Muscle of leg (tissue), 11 donors: Measurements from ENCODE around the gene ANKRD65. TPM values are rescaled to one million over a fixed set of nuclear protein-coding genes. Genes with fewer than 3 reads are reported as not detected.
"Not testable (repeated sequence)": the region's sequence is repeated elsewhere in the genome, so short reads cannot be mapped to it uniquely, and the experiment has no call there.

Source experiments
- DNase-seq: peaks from one replicate; pipeline ENCODE4 v3.0.0; 2013
- H3K27ac ChIP-seq: one replicate; pipeline ENCODE4 v1.5.1; 2013; ENCODE audit warnings: mild to moderate bottlenecking, low read length, control low read depth
- H3K27me3 ChIP-seq: one replicate; pipeline ENCODE4 v1.6.1; 2013; ENCODE audit warnings: low read length; ENCODE audit not compliant: control insufficient read depth, insufficient read depth
- H3K36me3 ChIP-seq: one replicate; pipeline ENCODE4 v1.6.1; 2013; ENCODE audit warnings: low read length; ENCODE audit not compliant: control insufficient read depth, insufficient read depth
- H3K4me1 ChIP-seq: one replicate; pipeline ENCODE4 v1.6.1; 2013; ENCODE audit warnings: low read length; ENCODE audit not compliant: control insufficient read depth, insufficient read depth
- H3K4me3 ChIP-seq: one replicate; pipeline ENCODE4 v1.5.1; 2013; ENCODE audit warnings: low read length, control low read depth
- H3K9me3 ChIP-seq: replicated peaks from 2 replicates; pipeline ENCODE4 v1.6.1; 2013; ENCODE audit warnings: low read depth, low read length; ENCODE audit not compliant: control insufficient read depth
- WGBS: methylation state at CpG from one replicate; pipeline ENCODE4 v1.1.5; 2013; ENCODE audit warnings: missing lambda C conversion rate; ENCODE audit not compliant: insufficient coverage; 5-methylcytosine and 5-hydroxymethylcytosine counted together
- polyA plus RNA-seq, 8 donors: library from polyadenylated mRNA; unstranded; fragments of 120-200 nt; gene quantifications; one replicate each; pipeline versions ENCODE4 v1.2.1 to v1.2.3, GENCODE V29; 2013; ENCODE audit warnings: inconsistent platforms in 1 of 8, low replicate concordance in 1 of 8; ENCODE audit not compliant: insufficient read length in 8 of 8, insufficient read depth in 1 of 8
- total RNA-seq: library from RNA; stranded (reverse); fragments of 120-200 nt; gene quantifications from one replicate; pipeline ENCODE4 v1.2.4, GENCODE V29; 2013

The ANKRD65 gene
- total and polyA plus RNA-seq, 9 donors = 10.6 to 24.1 (median 16.2) TPM

DNA sequence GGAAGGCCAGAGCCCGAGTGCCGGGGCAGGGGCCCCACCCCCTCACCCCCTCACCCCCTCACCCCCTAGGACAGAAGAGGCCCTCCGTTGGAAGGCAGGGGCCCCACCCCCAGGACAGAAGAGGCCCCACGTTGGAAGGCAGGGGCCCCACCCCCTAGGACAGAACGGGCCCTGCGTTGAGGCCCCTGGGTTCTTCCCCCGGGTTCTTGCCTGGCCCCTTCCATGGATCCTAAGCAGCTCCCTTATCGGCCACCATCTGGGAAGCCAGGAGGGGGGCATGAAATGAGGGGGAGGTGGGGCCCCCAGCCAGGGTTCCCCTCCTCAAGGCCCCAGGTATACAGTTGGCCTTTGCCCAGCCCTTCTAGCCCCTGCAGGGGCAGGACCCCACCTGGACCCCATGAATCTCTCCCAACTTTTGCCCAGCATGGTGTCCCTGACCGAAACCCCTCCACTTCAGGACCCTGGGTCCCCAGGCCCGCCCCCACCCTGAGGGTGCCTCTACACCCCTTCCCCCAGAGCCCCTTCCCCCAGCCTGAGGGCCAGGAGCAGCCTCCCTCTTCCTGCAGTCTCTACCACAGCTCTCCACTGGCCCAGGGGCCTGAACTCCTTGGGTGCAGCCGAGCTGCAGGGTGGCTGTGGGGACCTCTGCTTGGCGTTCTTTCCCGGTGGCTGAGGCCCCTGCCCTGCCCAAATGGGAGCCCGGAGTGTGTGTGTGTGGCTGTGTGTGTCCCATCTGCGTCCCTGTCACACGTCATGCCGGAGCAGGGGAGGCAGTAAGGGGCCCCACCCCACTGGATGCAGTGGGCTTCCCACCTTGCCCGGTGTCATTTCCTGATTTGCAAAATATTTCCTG lies 10.1 kb upstream of the ANKRD65 start:
- H3K4me1 ChIP-seq = peaks cover 81% of the 10 kb centered on the region
- H3K4me3 ChIP-seq = no peak overlapping the region
- H3K36me3 ChIP-seq = no peaks in the 10 kb centered on the region
- no peak for DNase-seq
- 18% methylated on average over 9 of the region's 18 CpGs for WGBS
- H3K27ac ChIP-seq = peak overlapping the region; percentile 98
- no peaks in the 10 kb centered on the region for H3K9me3 ChIP-seq
- H3K27me3 ChIP-seq = no peaks in the 10 kb centered on the region

- 9% methylated on average over 25 of the region's 35 CpGs for WGBS
- peak; percentile 95 for DNase-seq
- no peaks in the 10 kb centered on the region for H3K36me3 ChIP-seq
- no peak overlapping the region for H3K4me3 ChIP-seq
- H3K4me1 ChIP-seq = peaks cover 82% of the 10 kb centered on the region
- peak overlapping the region; percentile 98 for H3K27ac ChIP-seq
- H3K9me3 ChIP-seq = no peaks in the 10 kb centered on the region
- H3K27me3 ChIP-seq = no peaks in the 10 kb centered on the region
These were observed 9.3 kb upstream of the ANKRD65 start for GRCh38 chr1:1430114-1430982.

DNA sequence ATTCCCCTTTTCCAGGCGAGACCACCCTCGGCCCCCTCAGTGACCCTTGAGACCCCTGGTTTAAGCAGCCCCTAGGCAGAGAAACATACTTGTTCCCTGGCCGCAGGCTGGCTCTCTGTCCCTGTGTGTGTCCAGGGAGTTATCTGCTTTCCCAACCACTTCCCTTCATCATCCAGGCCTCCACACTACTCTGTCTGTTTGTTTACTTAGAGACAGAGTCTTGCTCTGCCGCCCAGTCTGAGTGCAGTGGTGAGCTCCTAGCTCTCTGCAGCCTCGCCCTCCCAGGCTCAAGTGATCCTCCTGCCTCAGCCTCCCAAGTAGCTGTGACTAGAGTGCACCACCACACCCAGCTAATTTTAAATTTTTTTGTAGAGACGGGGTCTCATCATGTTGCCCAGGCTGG lies 8.6 kb upstream of the ANKRD65 start:
- Histone ChIP-seq H3K4me1 (peaks cover 76% of the 10 kb centered on the region), H3K36me3 (no peaks in the 10 kb centered on the region), H3K27me3 (no peaks in the 10 kb centered on the region), H3K27ac (peak overlapping the region; percentile 98), H3K9me3 (no peaks in the 10 kb centered on the region), H3K4me3 (no peak overlapping the region)
- WGBS = 23% methylated on average over 5 of the region's 6 CpGs
- DNase-seq = peak; percentile 80

GRCh38 chr1:1428967-1429366 lies 7.9 kb upstream of the ANKRD65 start:
- not testable (repeated sequence) for H3K36me3 ChIP-seq, DNase-seq, H3K4me3 ChIP-seq, H3K27me3 ChIP-seq, H3K9me3 ChIP-seq
- H3K27ac ChIP-seq = peak overlapping the region; percentile 98
- H3K4me1 ChIP-seq = peaks cover 69% of the 10 kb centered on the region
- WGBS = no CpG with 5 or more reads among the region's 6 CpGs

DNA sequence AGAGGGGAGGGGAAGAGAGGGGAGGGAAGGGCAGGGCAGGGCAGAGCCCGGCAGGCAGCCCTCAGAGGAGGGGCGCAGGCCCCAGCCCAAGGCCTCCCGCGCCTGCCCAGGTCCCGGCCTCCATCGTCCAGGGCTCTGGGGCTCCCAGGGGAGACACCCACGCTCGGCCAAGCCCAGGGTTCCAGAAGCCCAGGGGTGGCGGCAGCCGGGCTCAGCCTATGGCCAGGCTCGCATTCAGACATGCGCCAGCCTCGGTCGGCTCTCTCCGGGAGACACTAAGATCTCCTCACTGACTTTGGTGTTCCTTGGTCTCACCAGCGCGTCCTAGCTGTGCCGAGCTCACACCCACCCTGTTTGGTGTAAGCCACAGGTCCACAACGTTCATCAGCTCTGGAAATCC lies 7.1 kb upstream of the ANKRD65 start:
- Histone ChIP-seq H3K9me3 (no peaks in the 10 kb centered on the region), H3K4me1 (peaks cover 61% of the 10 kb centered on the region), H3K4me3 (no peak overlapping the region), H3K27ac (peak overlapping the region; percentile 11), H3K36me3 (no peaks in the 10 kb centered on the region), H3K27me3 (no peaks in the 10 kb centered on the region)
- DNase-seq = no peak
- WGBS = 77% methylated on average over 16 of the region's 19 CpGs

DNA sequence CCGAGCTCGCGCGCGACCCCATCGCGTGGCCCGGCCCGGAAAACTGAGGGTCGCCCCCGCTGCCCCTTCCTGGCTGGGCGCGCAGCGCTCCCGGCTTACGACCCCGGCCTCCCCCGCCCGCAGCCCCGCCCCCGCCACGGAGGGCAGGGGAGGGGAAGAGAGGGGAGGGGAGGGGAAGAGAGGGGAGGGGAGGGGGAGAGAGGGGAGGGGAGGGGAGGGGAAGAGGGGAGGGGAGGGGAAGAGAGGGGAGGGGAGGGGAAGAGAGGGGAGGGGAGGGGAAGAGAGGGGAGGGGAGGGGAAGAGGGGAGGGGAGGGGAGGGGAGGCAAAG lies 6.7 kb upstream of the ANKRD65 start:
- H3K4me3 ChIP-seq = peak overlapping the region; percentile 26
- 0% methylated on average over 5 of the region's 22 CpGs for WGBS
- no peak overlapping the region for H3K27ac ChIP-seq
- no peaks in the 10 kb centered on the region for H3K27me3 ChIP-seq
- H3K9me3 ChIP-seq = no peaks in the 10 kb centered on the region
- peaks cover 58% of the 10 kb centered on the region for H3K4me1 ChIP-seq
- H3K36me3 ChIP-seq = no peaks in the 10 kb centered on the region
- no peak for DNase-seq

DNA sequence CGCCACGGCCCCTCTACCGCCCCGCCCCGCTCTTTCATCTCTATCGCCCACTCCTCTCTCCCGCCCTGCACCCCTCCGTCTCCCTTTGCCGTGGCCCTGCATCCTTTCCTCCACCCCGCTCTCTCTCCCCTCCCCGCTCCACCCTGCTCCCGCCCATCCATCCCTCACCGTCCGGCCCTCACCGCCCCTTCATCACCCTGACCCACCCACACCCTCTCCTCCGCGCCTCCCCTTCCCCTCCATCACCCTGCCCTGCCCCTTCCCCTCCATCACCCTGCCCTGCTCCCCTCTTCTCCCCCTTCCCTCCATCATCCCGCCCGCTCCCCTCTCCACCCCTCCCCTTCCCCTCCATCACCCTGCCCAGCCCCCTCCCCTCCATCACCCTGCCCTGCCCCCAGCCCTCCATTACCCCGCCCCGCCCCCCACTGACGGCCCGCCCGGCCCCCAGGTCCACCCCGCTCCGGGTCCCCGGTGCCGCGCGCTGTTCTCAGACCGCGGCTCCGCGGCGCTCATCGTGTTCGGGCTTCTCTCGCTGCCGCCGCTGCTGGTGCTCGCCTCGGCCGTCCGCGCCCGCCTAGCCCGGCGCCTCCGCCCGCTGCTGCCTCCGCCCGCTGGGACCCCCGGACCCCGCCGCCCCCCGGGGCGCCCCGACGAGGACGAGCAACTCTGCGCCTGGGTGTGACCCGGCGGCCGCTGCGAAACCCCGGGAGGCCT lies 6.2 kb upstream of the ANKRD65 start:
- 4% methylated on average over 55 of the region's 66 CpGs for WGBS
- Histone ChIP-seq H3K9me3 (no peaks in the 10 kb centered on the region), H3K4me1 (peaks cover 58% of the 10 kb centered on the region), H3K27ac (no peak overlapping the region), H3K36me3 (no peaks in the 10 kb centered on the region), H3K4me3 (peak overlapping the region; percentile 26), H3K27me3 (no peaks in the 10 kb centered on the region)
- peak; percentile 40 for DNase-seq

DNA sequence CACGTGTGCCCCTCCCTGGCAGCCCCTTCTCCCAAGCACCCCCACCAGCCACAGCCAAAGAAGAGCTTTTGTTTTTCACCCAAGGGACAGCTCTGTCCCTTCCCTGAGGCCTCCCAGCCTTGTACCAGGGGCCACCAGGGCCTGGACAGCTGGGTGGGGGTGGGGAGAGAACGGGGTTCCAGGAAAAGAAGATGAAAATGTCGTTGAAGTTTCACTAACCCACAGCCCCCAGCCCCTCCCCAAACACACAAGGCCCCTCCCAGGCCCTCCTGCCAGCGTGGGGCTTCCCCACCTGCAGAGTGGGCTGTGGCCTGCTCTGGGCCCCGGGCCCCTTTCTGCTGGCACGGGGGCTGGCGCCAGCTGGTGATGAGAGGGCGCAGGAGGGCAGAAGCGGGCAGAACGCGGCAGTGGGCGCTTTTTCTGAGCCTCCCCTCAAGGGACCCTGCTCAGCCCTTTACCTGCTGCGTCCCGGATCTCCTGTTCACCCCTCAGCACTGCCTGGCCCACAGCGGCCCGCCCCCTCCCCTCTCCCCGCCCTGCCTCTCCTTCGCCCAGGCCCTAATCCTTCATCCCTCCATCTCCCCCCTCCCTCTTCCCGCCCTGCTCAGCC lies 5.5 kb upstream of the ANKRD65 start:
- 30% methylated on average over 16 of the region's 19 CpGs for WGBS

GRCh38 chr1:1425753-1426495 lies 4.8 kb upstream of the ANKRD65 start:
- Histone ChIP-seq H3K4me3 (no peak overlapping the region), H3K4me1 (peaks cover 57% of the 10 kb centered on the region), H3K9me3 (no peaks in the 10 kb centered on the region), H3K27ac (no peak overlapping the region), H3K27me3 (no peaks in the 10 kb centered on the region), H3K36me3 (no peaks in the 10 kb centered on the region)
- WGBS = 50% methylated on average over 26 of the region's 33 CpGs
- DNase-seq = no peak

More for the DNA sequence above, 5.5 kb upstream of the ANKRD65 start:
- H3K4me3 ChIP-seq = no peak overlapping the region
- H3K4me1 ChIP-seq = peaks cover 57% of the 10 kb centered on the region
- no peak for DNase-seq
- no peaks in the 10 kb centered on the region for H3K36me3 ChIP-seq
- H3K27ac ChIP-seq = no peak overlapping the region
- no peaks in the 10 kb centered on the region for H3K27me3 ChIP-seq
- no peaks in the 10 kb centered on the region for H3K9me3 ChIP-seq
